Skin epidermis (tissue), 12 donors: ENCODE measurements around the gene ATXN7.
A peak's percentile ranks its signal among the peaks of the same experiment; 100 is the strongest.

Experiments
- H3K27ac ChIP-seq, 21 experiments: fragments of 200-600 bp; sonication (generic) in 11 of 21; one replicate each; pipeline ENCODE4 v1.5.0; 2020; ENCODE audit warnings: mild to moderate bottlenecking in 3 of 21, inconsistent platforms in 2 of 21, moderate library complexity in 2 of 21
- H3K4me3 ChIP-seq, 7 experiments: fragments of 200-600 bp; sonication (generic) in 2 of 7; one replicate each; pipeline ENCODE4 v1.5.0; 2020; ENCODE audit warnings: inconsistent platforms in 2 of 7, mild to moderate bottlenecking in 2 of 7, moderate library complexity in 1 of 7

Gene ATXN7

DNA sequence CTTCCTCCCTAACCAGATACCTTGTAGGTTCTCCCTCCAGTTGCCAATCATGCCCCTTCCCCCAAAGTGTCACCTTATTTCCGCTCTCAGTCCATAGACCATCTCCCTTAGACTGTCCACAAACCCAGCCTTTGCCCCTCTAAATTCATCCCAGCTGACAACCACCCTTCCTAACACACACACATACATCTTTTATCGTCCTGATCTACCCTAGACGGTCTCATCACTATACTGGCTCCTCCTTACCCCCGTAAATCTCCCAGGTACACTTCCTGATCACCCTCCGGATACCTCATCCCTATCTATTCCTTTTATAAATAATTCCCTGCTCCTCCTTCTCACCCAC is 890 bp upstream of the ATXN7 start:
- Histone ChIP-seq H3K4me3 (peak overlapping the region; percentile 61 to 99 (median 93)), H3K27ac (peak overlapping the region in 20 of 21 experiments; percentile 83 to 99 (median 98))

DNA sequence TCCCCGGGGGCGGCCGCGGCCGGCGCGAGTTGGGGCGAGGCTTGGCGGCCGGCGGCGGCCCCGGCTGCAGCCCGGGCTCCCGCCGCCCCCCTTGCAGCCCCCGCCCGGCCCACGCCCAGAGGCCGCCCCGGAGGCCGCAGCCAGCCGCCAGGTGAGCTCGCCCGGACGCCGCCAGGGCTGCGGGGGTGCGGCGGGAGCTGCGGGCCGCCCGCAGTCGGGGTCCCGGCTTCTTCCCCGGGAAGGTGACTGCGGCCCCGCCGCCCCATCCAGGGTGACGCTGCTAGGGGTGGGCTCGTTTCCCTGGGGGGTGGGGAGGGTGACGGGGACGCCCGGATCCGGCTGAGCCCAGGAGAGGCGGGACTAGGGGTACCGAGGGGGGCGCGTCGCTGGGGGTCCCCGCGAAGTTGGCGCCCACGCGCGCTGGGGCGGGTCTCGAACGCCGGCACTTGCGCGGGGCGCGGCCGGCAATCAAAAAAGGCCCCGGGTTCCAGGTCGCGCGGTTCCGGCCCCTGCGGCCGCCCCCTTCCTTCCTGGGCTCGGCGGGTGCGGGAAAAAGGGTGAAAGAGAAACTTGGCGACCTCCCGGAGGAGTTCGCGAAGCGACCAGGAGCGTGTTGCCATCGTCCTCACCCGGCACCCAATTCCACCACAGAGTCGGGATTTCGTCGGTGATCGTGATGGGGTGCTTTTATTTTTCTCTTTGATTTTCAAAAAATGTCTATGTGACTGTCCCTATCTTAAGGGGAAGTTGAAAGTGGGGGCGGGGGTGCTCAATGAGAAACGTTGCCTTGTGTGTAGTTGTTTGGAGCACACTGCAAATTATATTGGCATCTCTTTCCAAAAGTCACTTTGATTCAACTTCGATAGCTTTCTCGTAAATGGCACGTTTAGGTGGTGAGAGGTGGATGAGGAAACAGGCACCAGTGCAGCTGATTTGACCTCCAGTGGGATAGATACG is 619 bp downstream of the ATXN7 start:
- H3K27ac ChIP-seq, result peak overlapping the region; percentile 65 to 98 (median 95)

DNA sequence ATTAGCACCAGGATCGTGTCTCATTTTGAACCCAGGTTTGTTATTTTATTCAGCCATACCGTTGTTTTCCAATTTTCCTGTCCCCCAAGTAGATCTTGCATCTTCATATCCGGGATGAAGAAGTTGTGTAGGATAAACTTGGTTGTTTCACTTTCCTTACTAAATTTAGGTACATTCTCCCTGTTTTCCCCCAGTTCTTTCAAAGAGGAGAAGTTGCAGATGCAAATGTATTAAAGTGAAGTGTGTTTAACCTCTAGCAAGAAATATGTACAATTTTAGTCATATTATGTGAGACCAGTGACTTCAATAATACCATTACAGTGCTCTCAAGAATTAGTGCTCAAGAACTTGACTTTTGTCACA is 1.3 kb downstream of the ATXN7 start:
- Histone ChIP-seq H3K27ac (peak overlapping the region in 19 of 21 experiments; percentile 89 to 98 (median 95)), H3K4me3 (peak overlapping the region; percentile 63 to 98 (median 93))

More for the DNA sequence above, 619 bp downstream of the ATXN7 start:
- H3K4me3 ChIP-seq, result peak overlapping the region; percentile 63 to 98 (median 93)

DNA sequence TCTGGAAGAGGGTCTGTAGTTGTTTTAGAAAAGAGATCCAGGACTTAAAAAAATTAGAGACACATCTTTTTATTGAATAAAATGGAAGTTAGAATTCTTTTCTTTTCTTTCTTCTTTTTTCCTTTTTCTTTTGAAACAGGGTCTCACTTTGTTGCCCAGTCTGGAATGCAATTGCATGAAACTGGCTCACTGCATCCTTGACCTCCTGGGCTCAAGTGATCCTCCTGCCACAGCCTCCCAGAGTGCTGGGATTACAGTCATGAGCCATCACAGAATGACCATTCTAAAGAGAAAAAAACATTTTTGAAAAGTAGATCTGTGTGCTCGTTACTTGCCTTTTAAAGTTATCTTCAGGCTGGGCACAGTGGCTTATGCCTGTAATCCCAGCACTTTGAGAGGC is 3.6 kb downstream of the ATXN7 start:
- H3K4me3 ChIP-seq, result no peak overlapping the region
- no peak overlapping the region for H3K27ac ChIP-seq

DNA sequence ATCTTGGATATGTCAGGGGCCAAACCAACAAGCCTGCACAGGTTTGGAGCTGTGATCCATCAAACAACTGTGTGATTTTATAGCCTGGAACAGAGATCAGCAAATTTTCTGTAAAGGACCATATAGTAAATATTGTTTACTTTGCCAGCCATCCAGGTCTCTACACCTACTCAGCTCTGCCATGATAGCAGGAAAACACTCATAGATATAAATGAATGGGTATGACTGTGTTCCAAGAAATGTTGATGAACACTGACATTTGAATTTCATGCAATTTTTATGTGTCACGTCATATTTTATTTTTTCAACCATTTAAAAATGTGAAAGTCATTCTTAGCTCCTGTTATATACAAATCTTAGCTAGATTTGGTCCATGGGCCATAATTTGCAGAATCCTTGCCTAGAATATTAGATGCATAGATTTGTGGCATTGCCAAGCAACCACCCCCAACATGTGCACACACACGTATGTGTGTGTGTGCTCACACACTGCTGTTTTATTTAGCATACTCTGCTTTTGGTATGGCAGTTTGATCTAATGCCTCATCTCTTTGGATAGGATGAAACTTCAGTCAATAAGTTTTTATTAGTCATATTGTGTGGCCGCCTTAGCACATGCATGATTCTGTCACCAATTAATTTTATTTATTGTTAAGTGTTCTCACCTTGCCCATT is 6.4 kb downstream of the ATXN7 start:
- Histone ChIP-seq H3K27ac (no peak overlapping the region), H3K4me3 (no peak overlapping the region)

DNA sequence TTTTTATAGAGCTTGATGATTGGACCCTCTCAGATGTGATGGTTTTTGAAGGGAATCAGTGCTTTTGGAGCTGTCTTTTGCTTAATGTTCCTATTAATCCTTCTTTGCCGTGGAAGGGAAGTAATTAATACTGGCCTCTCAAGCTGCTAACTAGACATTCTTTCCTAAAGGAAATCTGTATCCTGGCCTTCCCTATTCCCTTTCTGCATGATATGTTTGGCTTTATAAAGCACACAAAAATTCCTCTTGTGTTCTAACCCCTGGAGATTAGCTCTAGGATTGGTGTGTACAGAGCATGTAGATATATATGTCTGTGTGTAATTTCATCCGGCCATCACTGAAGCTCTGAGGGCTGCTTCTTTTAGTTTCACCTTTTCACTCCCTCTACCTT is 6.9 kb downstream of the ATXN7 start:
- Histone ChIP-seq H3K4me3 (no peak overlapping the region), H3K27ac (no peak overlapping the region)

DNA sequence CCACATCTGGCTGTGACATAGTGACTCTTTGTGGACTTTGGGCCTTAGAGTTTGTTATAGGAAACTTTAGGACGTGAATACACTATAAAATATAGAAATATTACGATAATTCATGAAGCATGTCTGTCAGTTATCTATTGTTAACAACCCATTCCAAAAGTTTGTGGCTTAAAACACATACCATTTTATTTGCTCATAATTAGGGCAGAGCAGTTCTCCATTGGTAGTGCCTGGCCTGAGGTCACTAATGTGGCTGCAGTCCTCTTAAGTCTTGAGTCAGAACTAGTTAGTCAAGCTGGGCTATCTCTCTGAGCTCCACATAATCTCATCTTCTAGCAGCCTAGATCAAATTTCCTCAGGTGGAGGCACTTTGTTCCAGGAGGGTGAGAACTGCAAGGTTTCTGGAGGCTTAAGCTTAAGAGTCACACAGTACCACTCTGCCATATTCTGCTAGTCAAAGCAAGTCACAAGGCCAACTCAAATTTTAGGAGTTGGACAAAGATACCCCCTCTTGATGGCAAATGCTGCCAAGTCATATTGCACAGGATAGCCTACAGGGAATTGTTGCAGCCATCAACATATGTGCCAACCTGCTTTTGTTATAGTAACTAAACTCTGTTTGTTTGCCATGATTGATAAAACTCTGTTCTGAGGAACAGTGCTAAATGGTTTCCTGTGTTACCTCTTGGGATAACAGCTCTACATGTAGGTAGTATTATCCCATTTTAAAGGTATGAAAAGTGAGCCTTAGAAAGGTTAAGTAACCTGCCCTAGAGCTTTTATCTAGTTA is 8.7 kb downstream of the ATXN7 start:
- Histone ChIP-seq H3K27ac (no peak overlapping the region), H3K4me3 (no peak overlapping the region)

DNA sequence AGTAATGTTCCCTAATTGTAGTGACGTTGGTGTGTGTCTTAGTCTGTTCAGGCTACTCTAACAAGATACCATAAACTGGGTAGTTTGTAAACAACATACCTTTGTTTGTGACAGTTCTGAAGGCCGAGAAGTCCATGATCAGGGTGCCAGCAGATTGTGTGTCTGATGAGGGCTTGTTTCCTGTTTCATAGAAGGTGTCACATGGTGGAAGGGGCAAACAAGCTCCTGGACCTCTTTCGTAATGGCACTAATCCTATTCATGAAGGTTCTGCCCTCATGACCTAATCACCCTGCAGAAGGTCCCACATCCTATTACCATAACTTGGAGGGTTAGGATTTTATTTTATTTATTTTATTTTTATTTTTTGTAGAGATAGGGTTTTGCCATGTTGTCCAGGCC is 11.1 kb downstream of the ATXN7 start:
- Histone ChIP-seq H3K4me3 (no peak overlapping the region), H3K27ac (no peak overlapping the region)

DNA sequence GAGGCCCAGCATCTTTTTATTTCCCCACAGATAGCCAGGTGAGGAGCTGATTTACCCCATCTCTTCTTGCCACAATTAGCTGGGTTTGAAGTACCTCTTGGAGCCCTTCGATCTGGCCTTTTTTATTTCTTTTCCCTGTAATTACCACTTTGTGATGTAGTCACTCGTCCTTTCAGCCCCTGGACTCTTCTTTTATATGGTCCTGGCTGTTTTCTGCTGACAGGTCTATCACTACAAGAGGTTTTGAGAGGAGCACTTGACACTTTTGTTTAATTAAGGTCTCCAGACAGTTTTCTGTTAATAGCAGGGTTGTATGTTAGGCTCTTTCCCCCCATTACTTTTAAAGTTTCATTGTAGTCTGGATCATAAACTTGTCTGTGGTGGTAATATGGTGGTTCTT is 11.8 kb downstream of the ATXN7 start:
- no peak overlapping the region for H3K4me3 ChIP-seq
- H3K27ac ChIP-seq, result no peak overlapping the region

DNA sequence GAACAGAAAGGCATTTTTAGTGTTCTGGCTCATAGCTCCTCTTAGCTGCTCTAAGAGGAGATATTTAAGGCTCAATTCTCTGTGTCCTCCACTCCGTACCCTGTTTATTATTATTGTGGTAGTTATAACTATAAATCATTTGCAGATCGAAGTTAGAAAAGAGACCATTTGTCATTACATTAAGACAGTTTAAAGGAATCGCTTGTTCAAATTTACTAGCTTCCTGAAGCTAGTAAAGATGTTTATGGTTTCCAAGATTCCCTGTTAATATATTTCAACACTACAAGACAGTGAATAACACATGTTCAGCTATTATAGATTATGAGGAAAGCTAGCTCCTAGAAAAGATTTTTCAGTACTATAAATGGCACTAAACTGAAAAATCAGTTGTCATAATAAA is 12.6 kb downstream of the ATXN7 start:
- no peak overlapping the region for H3K27ac ChIP-seq
- no peak overlapping the region for H3K4me3 ChIP-seq

DNA sequence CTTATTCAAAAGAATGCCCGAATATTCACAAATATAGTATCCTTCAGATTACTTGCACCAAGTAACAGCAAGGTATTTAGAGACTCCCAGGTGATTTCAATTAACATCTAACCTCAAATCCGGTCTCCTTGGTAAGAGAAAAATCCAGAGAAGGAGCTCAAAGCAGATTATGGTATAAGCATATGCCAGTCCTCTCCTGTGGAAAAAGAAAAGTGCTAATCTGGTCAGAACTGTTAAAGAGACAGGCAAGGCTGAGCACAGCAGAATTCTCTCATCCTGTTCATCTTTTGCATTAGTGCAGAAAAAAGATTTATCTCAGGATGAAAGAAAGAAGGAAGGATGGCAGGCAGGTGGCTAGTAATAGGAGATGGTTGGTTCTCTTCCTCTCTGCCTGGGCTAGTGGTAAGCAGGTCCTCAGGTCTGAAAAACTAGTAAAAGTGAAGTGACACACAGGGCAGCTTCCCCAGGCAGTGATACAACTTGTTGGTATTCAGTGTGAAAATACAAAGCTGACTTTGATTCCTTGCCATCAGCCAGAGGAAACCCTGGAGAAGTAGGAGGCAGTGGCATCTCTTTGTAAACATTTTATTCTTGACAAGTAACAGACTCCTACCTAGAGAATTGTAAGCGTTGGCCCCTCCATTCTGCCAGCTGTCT is 14.2 kb downstream of the ATXN7 start:
- Histone ChIP-seq H3K27ac (no peak overlapping the region), H3K4me3 (no peak overlapping the region)

DNA sequence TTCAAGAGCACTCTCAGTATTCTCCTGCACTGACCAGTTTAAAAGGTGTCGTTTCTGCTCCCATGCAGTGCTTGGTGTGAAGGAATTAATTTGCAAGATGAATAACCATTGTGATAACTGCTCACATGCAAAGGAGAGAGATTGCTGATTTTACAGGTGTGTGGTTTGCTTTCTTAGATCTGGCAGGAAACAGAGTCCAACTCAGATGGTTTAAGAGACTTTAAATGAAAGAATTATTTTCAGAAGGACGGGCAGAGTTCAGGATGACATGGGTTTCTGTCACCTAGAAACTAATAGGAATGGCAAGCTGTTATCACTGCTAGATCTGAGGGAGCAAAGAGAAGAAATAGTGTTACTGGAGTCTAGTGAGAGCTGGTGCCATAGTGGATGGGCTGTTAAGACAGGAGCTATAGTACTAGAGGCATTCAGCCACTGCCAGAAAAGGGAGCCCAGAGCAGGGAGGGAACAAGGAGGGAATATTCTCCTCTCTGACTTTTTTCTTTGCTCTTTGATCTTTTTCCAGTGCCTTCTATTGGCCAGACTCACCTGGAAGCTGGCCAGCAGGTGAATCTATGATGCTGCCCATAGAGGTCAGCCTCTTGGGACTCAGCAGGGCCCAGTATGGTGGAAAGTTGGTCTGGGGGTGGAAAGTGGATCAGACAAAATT is 14.9 kb downstream of the ATXN7 start:
- Histone ChIP-seq H3K27ac (no peak overlapping the region), H3K4me3 (no peak overlapping the region)

DNA sequence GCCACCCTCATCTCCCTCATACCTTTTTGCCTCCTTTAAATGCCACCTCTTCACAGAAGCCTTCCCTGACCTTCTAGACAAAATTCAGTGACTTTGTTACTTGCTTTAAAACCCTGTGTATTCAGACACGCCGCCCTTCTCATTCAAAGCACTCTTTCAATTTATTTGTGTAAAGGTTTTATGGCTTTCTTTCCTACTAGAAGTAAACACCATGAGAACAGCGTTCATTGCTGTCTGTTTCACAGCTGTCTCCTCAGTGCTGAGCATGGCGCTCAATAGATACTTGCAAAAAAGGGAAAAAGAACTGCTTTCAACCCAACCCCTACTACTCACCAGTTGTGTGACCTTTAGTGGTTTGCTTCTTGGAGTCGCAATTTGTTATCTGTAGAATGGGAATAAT is 17.0 kb downstream of the ATXN7 start:
- Histone ChIP-seq H3K27ac (no peak overlapping the region), H3K4me3 (no peak overlapping the region)

DNA sequence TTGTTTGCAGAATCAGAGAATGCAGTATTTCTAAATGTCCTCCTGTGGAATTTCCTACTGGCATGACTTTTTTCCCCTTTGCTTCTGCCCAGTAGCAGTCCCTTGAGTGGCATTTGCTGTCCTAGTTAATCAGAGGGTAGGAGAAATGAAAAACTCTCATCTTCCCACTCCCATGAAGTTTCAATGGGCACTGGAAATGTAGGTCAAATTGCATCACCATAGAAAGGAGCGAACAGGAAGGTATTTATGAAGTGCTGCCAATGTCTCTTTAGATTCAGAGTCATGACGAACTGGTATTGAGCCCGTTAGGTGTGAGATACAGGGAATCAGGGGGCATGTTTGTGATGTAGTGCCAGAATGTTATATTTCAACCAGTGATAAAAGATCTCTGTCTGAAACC is 23.2 kb downstream of the ATXN7 start:
- Histone ChIP-seq H3K4me3 (no peak overlapping the region), H3K27ac (no peak overlapping the region)

DNA sequence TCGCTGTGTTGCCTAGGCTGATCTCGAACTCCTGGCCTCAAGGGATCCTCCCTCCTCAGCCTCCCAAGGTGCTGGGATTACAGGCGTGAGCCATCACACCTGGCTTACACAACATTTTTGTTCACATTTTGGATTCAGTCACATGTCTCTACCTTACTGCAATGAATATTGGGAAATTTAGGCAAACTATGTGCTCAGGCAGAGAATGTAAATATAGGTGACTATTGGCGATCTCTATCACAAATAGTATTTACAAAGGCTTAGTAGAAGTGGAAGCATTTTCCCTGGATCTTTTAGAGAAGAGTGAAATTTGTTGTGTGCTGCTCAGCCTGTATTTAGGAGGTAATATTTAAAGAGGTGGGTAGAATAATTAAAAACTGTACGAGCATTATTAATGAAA is 27.9 kb downstream of the ATXN7 start:
- H3K4me3 ChIP-seq, result no peak overlapping the region
- no peak overlapping the region for H3K27ac ChIP-seq

DNA sequence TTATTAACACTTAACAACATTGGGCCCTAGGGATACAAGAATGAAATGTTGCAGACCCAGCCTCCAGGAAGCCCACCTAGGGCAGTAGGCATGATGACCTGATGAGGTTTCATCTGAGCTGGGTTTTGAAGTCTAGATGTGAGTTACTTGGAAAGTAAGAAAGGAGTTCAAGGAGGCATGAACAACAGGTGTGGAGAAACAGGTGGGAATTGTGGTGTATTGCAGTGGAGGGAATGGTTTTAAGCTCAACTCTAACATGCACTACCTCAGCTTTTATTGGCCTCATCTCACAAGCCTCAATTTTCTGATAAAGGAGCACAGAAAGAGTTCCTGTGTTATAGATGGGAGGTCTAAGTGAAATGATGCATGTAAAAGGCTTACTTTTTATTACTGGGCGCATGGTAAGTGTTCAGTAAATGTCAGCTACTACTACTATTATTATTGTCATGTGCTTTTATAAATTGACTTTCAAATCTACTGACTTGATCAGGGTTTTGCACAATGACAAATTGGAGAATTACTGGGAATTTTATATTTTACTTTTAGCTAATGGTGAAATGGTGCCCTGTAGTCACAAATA is 29.2 kb downstream of the ATXN7 start:
- Histone ChIP-seq H3K27ac (no peak overlapping the region), H3K4me3 (no peak overlapping the region)

DNA sequence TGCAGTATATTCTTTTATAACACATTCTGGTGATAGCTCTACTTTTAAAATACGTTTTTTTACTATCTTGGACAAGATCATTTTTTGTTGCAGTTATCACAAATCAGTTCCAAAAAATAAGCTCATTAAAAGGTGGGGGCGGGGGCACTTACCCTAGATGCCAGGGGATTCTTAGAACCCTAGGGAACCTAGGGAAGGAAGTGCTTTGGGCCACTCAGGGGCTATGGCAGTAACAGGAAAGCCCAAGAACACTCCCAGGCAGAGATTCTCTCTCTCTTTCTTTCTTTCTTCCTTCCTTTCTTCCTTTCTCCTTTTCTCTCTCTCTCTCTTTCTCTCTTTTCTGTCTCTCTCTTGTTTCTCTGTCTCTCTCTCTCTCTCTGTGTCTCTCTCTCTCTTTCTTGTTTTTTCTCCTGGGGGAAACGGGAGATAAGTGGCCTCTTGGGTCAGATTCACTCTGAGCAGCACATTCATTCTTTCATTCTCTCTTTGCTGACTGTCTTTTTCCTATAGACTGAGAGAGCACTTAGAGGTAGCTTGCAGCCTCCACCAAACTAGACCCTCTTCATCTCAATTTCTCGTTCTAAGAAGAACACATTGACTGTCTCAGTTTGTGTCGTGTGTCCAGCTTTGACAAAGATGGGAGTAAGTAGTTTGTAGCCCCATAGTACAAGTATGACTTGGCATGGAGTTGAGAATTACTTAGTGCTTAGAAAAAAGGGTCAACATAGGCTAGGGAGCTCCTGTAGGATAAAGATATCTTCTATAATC is 31.9 kb downstream of the ATXN7 start:
- Histone ChIP-seq H3K4me3 (no peak overlapping the region), H3K27ac (peak overlapping the region in 1 of 21 experiments; percentile 21)

DNA sequence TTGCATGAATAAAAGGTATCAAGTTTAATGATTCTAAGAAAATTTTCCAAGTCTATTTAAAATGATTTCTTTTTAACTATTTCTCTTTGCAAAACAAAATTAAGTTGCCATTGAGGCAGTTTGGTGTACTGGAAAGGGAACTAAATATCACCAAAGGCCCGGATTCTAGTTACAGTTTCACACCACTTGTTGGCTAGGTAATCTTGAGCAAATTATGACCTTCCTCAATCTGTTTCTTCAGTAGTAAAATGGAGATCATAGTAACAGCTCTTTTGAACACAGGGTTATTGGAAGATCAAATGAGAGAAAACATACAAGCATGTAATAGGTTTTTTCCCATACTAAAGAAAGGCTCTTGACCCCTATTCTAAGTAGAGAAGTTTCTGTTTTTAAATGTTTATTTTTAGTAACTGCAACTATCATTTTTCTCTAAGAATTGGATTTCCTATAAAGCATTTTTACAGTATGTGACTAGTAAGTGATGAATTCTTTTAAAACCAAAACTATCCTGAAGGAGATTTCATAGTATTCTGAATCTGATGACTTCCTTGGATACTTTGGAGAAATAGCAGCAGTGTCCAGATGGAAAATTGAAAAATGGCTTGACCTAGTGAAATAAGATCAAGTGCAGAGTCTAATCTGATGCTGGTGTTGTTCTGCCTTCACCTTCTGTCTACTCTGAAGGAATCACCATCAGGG is 32.8 kb downstream of the ATXN7 start:
- H3K27ac ChIP-seq, result peak overlapping the region in 2 of 21 experiments; percentile 4 to 21
- H3K4me3 ChIP-seq, result no peak overlapping the region
